ENCODE data around the gene ABHD4.
"Not testable (repeated sequence)": the region's sequence is repeated elsewhere in the genome, so short reads cannot be mapped to it uniquely, and the experiment has no call there.

ABHD4 gene, protein sequence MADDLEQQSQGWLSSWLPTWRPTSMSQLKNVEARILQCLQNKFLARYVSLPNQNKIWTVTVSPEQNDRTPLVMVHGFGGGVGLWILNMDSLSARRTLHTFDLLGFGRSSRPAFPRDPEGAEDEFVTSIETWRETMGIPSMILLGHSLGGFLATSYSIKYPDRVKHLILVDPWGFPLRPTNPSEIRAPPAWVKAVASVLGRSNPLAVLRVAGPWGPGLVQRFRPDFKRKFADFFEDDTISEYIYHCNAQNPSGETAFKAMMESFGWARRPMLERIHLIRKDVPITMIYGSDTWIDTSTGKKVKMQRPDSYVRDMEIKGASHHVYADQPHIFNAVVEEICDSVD

DNA sequence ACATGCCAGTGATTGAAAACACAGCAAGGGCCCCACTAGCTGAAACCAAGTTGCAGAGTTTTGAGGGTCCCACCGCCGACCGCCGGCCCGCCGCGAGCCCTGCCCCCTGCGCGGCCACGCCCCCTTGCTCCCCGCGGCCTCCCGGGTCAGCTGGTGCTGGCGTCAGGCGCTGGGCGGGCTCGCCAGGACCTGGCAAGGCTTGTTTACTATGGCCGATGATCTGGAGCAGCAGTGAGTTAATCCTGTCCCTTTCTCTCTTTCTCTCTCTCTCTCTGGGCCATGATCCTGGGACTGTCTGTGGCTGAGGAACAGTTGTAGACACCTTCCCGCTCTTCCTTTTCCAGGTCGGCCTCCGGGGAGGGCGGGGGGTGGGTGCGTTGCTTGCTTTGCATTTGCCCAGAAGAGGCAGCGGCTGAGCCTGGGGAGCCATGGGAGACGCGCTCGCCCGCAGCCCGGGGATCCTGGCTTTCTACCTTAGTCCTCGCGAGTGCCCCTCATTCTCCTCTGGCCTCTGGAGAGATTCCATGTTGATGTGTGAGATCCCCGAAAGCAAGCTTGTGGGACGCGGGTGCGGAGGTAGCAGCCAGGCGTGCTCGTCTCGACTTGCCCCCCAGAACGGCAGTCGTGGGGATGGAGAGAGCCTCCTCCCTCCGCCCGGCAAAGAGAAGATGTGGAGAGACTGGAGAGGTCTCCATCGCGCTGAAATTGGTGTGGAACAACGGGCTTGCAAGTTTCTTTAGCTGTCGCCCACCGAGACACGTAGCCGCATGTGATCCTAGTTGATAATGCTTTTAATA lies at the start of gene ABHD4:
Gene ABHD4 (plus strand): TSS at position 202 of the 797 bp plus-strand sequence. CDS start 7 bp downstream, at position 209.
- peak; percentile 34 for DNase-seq (ENCODE audit: low read depth)

DNA sequence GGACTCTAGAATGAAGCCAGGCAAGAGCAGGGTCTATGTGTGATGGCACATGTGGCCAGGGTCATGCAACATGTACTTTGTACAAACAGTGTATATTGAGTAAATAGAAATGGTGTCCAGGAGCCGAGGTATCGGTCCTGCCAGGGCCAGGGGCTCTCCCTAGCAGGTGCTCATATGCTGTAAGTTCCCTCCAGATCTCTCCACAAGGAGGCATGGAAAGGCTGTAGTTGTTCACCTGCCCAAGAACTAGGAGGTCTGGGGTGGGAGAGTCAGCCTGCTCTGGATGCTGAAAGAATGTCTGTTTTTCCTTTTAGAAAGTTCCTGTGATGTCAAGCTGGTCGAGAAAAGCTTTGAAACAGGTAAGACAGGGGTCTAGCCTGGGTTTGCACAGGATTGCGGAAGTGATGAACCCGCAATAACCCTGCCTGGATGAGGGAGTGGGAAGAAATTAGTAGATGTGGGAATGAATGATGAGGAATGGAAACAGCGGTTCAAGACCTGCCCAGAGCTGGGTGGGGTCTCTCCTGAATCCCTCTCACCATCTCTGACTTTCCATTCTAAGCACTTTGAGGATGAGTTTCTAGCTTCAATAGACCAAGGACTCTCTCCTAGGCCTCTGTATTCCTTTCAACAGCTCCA lies 48.7 kb upstream of the ABHD4 start:
- DNase-seq (ENCODE audit: low read depth), result no peak

DNA sequence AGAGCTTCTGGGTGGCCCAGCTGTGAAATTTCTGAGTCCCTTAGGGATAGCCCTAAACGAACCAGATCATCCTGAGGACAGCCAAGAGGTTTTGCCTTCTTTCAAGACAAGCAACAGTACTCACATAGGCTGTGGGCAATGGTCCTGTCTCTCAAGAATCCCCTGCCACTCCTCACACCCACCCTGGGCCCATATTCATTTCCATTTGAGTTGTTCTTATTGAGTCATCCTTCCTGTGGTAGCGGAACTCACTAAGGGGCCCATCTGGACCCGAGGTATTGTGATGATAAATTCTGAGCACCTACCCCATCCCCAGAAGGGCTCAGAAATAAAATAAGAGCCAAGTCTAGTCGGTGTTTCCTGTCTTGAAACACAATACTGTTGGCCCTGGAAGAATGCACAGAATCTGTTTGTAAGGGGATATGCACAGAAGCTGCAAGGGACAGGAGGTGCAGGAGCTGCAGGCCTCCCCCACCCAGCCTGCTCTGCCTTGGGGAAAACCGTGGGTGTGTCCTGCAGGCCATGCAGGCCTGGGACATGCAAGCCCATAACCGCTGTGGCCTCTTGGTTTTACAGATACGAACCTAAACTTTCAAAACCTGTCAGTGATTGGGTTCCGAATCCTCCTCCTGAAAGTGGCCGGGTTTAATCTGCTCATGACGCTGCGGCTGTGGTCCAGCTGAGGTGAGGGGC lies 48.0 kb upstream of the ABHD4 start:
- DNase-seq (ENCODE audit: low read depth), result peak; percentile 50

DNA sequence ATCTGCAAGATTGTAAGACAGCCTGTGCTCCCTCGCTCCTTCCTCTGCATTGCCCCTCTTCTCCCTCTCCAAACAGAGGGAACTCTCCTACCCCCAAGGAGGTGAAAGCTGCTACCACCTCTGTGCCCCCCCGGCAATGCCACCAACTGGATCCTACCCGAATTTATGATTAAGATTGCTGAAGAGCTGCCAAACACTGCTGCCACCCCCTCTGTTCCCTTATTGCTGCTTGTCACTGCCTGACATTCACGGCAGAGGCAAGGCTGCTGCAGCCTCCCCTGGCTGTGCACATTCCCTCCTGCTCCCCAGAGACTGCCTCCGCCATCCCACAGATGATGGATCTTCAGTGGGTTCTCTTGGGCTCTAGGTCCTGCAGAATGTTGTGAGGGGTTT lies 46.5 kb upstream of the ABHD4 start:
- no peak for DNase-seq (ENCODE audit: low read depth)

DNA sequence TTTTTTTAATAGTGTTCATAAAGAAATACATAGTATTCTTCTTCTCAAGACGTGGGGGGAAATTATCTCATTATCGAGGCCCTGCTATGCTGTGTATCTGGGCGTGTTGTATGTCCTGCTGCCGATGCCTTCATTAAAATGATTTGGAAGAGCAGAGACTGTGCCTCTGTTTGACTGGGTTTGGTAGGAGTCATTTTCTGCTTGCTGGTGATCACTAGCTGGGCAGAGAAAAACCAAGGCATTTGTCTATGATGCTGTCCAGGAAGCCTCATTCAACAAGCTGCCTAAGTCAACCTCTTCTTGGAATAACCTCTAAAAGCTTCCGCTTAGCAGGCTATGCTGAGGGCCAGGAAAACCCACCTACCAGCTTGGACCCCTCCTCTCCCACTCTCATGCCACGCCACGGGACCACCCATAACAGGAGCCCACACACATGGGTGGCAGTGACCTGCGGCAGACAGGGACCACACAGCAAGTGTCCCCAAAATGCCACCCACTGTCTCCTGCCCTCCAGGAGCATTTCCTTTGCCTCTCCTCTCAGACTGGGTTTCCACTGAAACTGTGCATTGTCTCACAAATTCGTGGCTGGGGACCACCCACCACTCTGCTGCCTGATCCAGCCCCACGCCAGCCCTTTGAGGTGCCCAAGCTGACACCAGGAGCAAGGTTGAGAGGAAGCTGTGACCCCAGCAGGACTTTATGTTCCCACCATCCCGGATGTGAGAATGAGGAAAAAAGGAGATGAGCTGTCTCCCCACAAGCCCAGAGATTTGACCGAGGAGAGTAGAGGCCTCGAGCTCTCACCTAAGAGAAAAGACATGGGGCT lies 45.9 kb upstream of the ABHD4 start:
- no peak for DNase-seq (ENCODE audit: low read depth)

DNA sequence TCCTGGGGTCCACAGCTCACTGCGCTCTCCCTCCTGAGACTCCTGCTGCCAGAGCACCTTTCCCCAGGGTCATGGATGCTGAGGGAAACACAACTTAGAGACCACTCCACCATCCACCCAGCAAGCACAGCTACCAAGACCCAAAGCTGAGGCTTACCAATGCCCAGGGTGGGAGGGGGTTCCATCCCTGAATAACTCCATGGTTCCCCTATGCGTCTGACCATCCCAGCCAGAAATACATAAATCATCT lies 45.3 kb upstream of the ABHD4 start:
- DNase-seq (ENCODE audit: low read depth), result no peak

DNA sequence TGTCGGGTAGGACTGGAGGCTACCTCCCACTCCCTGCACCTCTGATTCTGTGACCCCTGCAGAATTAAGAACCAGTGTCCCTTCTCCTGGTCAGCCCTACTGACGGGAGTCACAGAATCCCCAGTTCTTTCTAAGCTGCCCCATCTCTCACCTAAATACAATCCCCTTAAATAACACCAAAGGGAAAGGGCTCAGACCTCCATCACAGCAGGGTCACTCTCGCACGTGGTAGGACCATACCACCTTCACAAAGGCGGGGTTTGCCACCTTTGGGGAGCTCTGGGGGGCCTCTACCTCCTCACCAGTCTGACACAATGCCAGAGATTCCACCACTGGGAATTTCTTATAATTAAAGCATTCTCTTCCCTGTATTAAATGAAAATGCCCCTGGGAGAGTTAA lies 44.7 kb upstream of the ABHD4 start:
- DNase-seq (ENCODE audit: low read depth), result no peak

DNA sequence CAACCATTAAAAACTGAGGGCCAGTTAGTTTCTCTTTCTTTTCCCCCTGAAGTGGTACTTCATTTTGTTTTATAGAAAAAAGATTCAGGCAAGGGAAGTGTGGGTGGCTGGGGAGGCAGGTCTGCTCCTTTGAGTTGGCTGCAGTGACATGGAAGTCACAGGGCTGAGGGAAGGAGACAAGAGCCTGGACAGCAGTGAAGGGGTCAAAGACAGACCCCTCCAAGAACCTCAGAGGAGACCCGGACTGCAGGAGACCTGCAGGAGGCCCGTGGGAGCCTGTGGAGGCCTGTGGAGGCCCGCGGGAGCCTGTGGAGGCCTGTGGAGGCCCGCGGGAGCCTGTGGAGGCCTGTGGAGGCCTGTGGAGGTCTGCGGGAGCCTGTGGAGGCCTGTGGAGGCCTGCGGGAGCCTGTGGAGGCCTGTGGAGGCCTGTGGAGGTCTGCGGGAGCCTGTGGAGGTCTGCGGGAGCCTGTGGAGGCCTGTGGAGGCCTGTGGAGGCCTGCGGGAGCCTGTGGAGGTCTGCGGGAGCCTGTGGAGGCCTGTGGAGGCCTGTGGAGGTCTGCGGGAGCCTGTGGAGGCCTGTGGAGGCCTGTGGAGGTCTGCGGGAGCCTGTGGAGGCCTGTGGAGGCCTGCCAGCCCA lies 44.1 kb upstream of the ABHD4 start:
- DNase-seq (ENCODE audit: low read depth), result not testable (repeated sequence)

DNA sequence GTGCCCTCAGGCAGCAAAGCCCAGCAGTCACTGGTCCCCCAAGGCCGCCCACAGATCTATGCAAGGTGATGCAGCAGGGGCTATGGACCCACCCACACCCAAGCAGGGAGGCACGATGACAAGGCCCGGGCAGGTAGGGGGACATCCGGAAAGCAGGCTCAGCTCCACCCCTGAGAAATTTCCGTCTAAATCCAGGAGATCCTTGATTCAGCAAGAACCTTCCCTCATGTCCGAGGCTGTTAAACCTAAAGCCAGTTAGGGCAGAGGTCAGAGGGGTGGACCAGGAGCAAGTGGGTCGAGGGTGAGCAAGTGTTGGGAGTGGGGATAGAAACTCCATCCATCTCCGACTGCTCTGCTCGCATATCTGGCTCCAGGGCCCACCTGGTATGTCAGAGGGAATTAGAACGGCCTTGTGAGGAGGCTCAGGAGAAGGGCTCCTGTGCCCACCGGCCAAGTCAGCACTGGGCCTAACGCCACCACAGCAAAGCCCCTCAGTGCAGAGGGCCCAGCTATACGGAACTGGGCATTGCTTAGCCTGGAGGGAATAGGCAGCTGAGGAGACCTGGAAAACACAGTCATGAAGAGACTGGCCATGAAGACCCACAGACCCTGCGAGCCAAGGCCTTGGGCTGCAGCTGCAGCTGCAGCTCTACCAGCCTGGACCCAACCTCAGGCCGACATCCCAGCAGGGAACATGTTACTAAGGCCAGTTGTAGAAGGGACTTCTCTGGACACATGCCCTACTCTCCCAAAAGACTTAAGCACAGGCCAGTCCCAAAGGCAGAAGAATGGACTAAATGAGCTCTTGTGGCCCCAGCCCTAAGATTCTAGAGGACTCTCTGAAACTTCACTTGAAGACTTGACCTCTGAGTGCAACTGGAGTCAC lies 43.4 kb upstream of the ABHD4 start:
- no peak for DNase-seq (ENCODE audit: low read depth)

DNA sequence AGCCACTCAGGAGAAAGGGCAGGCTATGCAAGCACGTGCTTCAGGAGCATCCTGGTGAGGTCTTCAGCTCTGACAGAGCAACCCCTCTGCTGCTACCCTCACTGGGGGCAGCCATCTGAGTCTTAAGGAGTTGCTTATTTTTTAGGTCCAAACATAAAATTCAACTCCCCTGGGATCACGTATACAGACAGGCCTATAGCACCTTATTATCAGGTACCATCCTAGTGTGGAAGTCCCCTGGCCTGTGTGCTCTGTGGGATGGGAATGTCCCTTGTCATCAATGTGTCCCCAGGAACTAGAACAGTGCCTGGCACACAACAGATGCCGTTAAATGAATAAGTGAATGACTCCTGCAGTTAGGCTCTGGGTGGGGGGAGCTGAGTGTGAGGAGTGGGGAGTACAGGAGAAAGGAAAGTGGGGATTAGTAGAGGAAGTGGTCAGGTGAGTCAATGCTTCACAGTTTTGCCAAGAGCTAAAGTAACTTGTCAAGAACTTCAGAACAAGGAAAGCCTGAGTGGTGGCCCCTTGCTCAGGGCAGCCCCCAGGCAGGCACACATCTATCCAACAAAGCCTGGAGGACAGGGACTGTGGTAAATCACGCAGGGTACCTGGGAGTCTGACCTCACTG lies 42.6 kb upstream of the ABHD4 start:
- no peak for DNase-seq (ENCODE audit: low read depth)

DNA sequence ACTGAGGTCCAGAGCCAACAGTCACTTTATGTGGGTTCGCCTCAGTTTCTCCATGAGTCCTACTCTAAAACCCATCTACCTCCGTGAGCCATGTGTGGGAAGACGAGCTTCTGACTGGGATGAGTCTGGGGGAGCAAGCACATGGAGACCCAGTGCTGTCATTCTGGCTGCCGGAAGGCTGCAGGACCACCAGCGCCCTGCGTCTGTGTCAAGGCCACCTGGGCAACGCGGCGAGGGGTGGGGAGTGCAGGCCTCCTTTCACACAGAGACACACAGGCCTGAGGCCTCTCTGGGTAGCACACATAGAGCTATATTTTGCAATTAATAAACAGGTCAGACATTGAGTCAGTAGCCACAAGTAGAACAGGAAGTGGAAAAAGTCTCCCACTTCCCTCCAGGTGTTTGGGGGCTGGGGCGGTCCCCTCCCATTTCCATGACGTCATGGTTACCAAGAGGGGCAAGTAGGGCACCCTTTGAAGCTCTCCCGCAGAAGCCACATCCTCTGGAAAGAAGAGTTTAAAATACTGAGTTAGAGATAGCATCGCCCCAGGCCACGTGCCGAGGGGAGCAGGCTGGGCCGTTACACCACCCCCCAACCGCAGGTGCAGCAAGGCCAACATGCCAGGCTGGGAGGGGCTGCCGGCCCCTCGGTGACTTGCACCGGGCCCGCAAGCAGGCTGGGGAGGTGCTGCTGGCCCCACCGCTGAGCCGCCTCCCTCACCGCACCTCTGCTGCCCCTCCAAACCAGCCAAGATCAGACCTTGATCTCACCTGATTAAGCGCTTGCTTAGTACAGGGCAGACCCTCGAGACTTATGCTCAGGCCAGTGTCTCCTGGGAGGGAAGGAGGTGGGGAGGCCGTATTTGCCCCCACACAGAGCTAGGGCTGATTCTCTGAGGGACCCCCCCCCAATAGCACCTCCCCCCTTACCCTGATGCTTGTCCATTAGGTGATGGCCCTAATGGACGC lies 41.8 kb upstream of the ABHD4 start:
- peak; percentile 95 for DNase-seq (ENCODE audit: low read depth)

DNA sequence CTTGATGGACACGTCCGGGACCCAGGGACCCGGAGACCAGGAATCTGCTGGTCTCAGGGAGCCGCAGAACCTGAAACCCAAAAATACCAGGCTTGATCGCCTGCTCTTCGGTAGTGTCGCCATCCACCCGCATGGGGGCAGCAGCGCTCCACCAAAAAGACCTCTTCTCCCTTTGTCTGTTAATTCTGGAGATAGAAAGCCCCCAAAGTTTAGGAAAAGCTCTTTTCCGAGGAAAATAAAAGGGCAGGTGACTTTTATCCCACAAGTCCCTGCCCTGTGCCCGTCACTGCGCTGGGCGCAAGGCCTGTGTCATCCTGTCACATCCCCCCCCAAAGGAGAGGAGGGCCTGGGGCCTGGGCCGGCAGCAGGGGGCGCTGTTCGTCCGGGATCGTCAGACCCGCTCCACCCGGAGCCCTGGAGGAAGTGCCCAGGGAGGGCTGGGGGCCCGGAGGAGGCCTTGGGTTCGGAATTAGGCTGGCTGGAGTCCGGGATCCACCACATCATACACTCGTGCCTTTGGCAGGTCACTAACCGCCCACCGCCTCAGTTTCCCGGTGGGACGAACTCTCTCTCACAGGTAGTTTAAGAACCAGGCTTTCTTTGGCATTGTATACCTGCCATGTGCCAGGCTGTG lies 41.0 kb upstream of the ABHD4 start:
- peak; percentile 90 for DNase-seq (ENCODE audit: low read depth)

DNA sequence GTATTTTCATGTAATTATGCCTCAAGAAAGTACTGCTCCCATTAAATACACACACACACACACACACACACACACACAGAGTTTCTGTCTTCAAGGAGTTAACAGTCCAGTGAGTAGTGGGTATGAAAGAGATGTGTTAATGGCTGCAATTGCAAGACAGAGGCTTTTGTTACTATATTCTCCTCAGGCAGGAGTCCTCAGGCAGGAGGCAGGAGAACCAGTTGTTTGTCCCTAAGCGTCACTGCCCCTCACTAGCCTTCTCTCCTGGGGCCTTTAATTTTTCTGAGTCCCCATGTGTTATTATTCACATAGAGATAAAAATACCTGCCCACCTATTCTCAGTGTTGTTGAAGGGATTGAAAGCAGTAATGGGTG lies 40.3 kb upstream of the ABHD4 start:
- DNase-seq (ENCODE audit: low read depth), result no peak

DNA sequence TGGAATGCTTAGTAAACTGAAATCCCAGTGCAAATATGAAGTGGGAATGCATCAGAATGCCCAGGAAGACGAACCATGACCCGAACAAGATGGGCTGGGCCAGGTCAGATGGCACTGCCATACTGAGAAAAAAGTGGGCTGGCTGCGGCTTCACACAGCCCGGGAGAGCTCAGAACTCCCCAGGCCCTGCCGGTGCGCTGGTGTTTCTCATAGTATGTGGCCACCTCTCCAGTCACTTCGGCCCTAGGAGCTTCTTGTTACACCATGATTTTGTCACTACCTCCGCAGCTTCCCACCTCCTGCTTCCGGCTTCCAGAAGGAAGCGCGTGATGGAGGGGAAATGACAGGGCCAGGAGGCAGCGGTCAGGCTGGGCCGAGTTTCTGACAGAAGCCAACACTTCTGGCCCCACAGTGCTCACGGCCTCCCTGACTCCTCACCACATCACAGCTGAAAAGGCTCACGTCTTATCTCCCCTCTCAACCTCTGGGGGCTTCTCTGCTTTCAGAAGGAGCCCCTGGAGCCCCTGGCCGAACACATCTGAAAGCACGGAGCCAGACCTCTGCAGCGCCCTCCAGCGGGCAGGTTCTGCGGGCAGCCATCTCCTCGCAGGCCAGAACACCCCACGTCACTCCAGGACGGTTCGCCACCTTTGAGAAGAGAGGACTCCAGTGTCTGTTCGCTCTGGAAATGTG lies 39.7 kb upstream of the ABHD4 start:
- no peak for DNase-seq (ENCODE audit: low read depth)

DNA sequence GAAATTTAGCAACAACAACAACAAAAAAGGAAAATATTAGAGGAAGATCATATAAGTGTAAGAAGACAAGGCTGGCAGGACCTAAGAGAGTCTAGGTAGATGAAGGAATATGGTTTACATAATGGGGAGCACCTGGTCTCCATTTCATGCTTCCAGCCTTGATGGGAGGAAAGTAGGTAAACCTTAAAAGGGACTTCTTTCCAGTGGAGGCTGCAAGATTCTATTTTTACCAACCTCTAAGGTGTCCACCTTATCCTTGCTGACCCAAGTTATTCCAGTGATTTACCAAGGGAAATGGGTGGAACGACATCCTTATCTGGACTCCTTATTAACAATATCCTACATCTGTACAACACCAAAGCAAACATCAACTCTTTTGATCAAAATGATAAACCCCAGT lies 39.1 kb upstream of the ABHD4 start:
- no peak for DNase-seq (ENCODE audit: low read depth)

DNA sequence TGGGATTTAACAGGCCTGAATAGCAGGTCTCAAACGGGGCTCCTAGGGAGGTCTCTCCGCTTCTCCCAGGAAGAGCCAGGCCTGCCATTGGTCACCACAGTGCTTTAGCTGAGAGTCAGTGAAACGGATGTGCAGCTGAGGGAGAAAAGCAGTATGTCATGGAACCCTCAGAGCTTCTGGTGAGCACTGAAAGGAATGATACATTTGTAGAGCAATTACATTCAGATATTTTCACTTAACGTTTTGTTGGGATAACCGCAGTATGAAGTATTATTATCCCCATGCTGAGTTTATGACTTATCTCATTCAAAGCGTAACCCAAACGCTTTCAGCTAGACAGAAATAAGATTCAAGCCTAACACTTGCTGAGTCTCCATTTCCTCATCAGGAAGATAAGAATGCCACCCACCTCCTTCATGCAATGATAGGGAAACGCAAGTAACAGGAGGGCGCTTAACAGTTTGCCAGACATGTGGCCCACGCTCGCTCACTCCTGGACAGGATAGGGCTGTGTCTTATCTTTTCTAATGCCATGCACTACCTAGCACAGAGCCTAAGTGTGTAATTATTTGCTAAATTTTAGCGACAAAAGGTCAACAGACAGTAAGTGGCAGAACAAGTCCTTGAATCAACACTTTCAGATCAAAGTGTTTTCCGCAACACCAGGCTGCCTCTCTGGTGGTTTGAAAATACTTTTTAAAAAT lies 37.3 kb upstream of the ABHD4 start:
- no peak for DNase-seq (ENCODE audit: low read depth)

DNA sequence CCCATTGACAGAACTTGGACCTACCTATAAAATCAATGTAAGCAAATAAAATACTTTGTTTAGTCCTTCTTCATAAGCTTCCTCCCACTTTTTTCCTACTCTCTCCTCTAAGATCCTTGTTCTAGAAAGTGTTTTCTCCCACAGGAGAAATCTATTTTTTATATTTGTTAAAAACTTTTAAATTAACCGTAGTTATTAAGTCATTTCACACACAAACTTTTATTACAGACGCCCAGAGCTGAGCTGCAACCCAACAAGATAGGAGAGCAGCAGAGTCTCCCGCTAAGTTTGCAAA lies 36.8 kb upstream of the ABHD4 start:
- no peak for DNase-seq (ENCODE audit: low read depth)
